ENCODE measurements around the gene RTF2.

RTF2 gene

GRCh38 chr20:56451056-56451765 lies 17.2 kb upstream of the RTF2 start:
- TF ChIP-seq NFIC (IDR thresholded peaks at IDR 0.05) (no peak), USF1 (IDR thresholded peaks at IDR 0.05) (no peak), REST (IDR thresholded peaks at IDR 0.05; ENCODE audit: low read depth) (no peak), EGR1 (IDR thresholded peaks at IDR 0.05) (no peak), CREB1 (IDR thresholded peaks at IDR 0.05; ENCODE audit: low read depth) (no peak), RAD21 (IDR thresholded peaks at IDR 0.05; ENCODE audit: low read depth) (no peak), EP300 (IDR thresholded peaks at IDR 0.05; ENCODE audit: borderline replicate concordance) (no peak), TCF12 (IDR thresholded peaks at IDR 0.05; ENCODE audit: low read depth) (no peak), CEBPB (IDR thresholded peaks at IDR 0.05) (no peak), YY1 (IDR thresholded peaks at IDR 0.05; ENCODE audit: low read depth) (no peak), FOXM1 (IDR thresholded peaks at IDR 0.05; ENCODE audit: borderline replicate concordance, low read depth) (no peak)

GRCh38 chr20:56453352-56453751 lies 15.1 kb upstream of the RTF2 start:
- TF ChIP-seq RAD21 (IDR thresholded peaks at IDR 0.05; ENCODE audit: low read depth) = no peak
- TF ChIP-seq CEBPB (IDR thresholded peaks at IDR 0.05) = no peak
- no peak for TF ChIP-seq TAF1 (IDR thresholded peaks at IDR 0.05; ENCODE audit: low read depth)
- TF ChIP-seq ZBTB7A (IDR thresholded peaks at IDR 0.05; ENCODE audit: low read depth) = no peak
- TF ChIP-seq USF1 (IDR thresholded peaks at IDR 0.05) = no peak
- TF ChIP-seq YY1 (IDR thresholded peaks at IDR 0.05; ENCODE audit: low read depth) = no peak
- no peak for TF ChIP-seq CREB1 (IDR thresholded peaks at IDR 0.05; ENCODE audit: low read depth)
- no peak for TF ChIP-seq NFIC (IDR thresholded peaks at IDR 0.05)
- no peak for TF ChIP-seq TCF12 (IDR thresholded peaks at IDR 0.05; ENCODE audit: low read depth)
- TF ChIP-seq MAX (IDR thresholded peaks at IDR 0.05) = no peak

- TF ChIP-seq TEAD4 (IDR thresholded peaks at IDR 0.05) (no peak), CEBPB (IDR thresholded peaks at IDR 0.05) (no peak), RAD21 (IDR thresholded peaks at IDR 0.05; ENCODE audit: low read depth) (no peak), REST (IDR thresholded peaks at IDR 0.05; ENCODE audit: low read depth) (no peak), YY1 (IDR thresholded peaks at IDR 0.05; ENCODE audit: low read depth) (no peak), ZBTB7A (IDR thresholded peaks at IDR 0.05; ENCODE audit: low read depth) (no peak), EP300 (IDR thresholded peaks at IDR 0.05; ENCODE audit: borderline replicate concordance) (no peak), TAF1 (IDR thresholded peaks at IDR 0.05; ENCODE audit: low read depth) (no peak), TCF12 (IDR thresholded peaks at IDR 0.05; ENCODE audit: low read depth) (no peak), MAX (IDR thresholded peaks at IDR 0.05) (no peak), CREB1 (IDR thresholded peaks at IDR 0.05; ENCODE audit: low read depth) (no peak), USF1 (IDR thresholded peaks at IDR 0.05) (no peak), NFIC (IDR thresholded peaks at IDR 0.05) (no peak), EGR1 (IDR thresholded peaks at IDR 0.05) (no peak), FOXM1 (IDR thresholded peaks at IDR 0.05; ENCODE audit: borderline replicate concordance, low read depth) (no peak)
Measured at GRCh38 chr20:56454754-56455153, 13.7 kb upstream of the RTF2 start.

GRCh38 chr20:56458206-56458821 lies 10.1 kb upstream of the RTF2 start:
- no peak for TF ChIP-seq RAD21 (IDR thresholded peaks at IDR 0.05; ENCODE audit: low read depth)
- no peak for TF ChIP-seq ZBTB7A (IDR thresholded peaks at IDR 0.05; ENCODE audit: low read depth)
- TF ChIP-seq USF1 (IDR thresholded peaks at IDR 0.05) = no peak
- TF ChIP-seq YY1 (IDR thresholded peaks at IDR 0.05; ENCODE audit: low read depth) = no peak
- TF ChIP-seq CEBPB (IDR thresholded peaks at IDR 0.05) = no peak
- TF ChIP-seq CREB1 (IDR thresholded peaks at IDR 0.05; ENCODE audit: low read depth) = no peak
- no peak for TF ChIP-seq FOXM1 (IDR thresholded peaks at IDR 0.05; ENCODE audit: borderline replicate concordance, low read depth)
- TF ChIP-seq NFIC (IDR thresholded peaks at IDR 0.05) = no peak
- TF ChIP-seq TCF12 (IDR thresholded peaks at IDR 0.05; ENCODE audit: low read depth) = no peak
- TF ChIP-seq EGR1 (IDR thresholded peaks at IDR 0.05) = no peak

Measured in Ishikawa (cell line).